Measurements from ENCODE around the gene CAVIN2.

The CAVIN2 gene

GRCh38 chr2:191856111-191856876 is 9.4 kb upstream of the CAVIN2 start:
- ATAC-seq (no peak), DNase-seq (no peak)
- H3K27ac Mint-ChIP-seq = no peak overlapping the region
- no peaks in the 10 kb centered on the region for H3K4me1 Mint-ChIP-seq
- H3K27me3 Mint-ChIP-seq = no peaks in the 10 kb centered on the region
- H3K4me3 Mint-ChIP-seq = no peak overlapping the region
- H3K9me3 Mint-ChIP-seq = no peaks in the 10 kb centered on the region
- H3K36me3 Mint-ChIP-seq (ENCODE audit: low read depth) = no peaks in the 10 kb centered on the region

- DNase-seq (no peak), ATAC-seq (no peak)
- H3K9me3 Mint-ChIP-seq = no peaks in the 10 kb centered on the region
- H3K4me1 Mint-ChIP-seq = no peaks in the 10 kb centered on the region
- H3K36me3 Mint-ChIP-seq (ENCODE audit: low read depth) = no peaks in the 10 kb centered on the region
- H3K27me3 Mint-ChIP-seq = no peaks in the 10 kb centered on the region
- H3K4me3 Mint-ChIP-seq = no peak overlapping the region
- H3K27ac Mint-ChIP-seq = no peak overlapping the region
Measured at GRCh38 chr2:191855382-191855781, 8.5 kb upstream of the CAVIN2 start.

GRCh38 chr2:191854382-191855372 is 7.8 kb upstream of the CAVIN2 start:
- no peak overlapping the region for H3K4me3 Mint-ChIP-seq
- DNase-seq (no peak), ATAC-seq (no peak)
- no peaks in the 10 kb centered on the region for H3K27me3 Mint-ChIP-seq
- H3K9me3 Mint-ChIP-seq = no peaks in the 10 kb centered on the region
- H3K4me1 Mint-ChIP-seq = no peaks in the 10 kb centered on the region
- no peak overlapping the region for H3K27ac Mint-ChIP-seq
- no peaks in the 10 kb centered on the region for H3K36me3 Mint-ChIP-seq (ENCODE audit: low read depth)

- H3K4me1 Mint-ChIP-seq = no peaks in the 10 kb centered on the region
- ATAC-seq (no peak), DNase-seq (no peak)
- H3K9me3 Mint-ChIP-seq = no peaks in the 10 kb centered on the region
- H3K4me3 Mint-ChIP-seq = no peak overlapping the region
- no peak overlapping the region for H3K27ac Mint-ChIP-seq
- no peaks in the 10 kb centered on the region for H3K36me3 Mint-ChIP-seq (ENCODE audit: low read depth)
- H3K27me3 Mint-ChIP-seq = peaks cover under 1% of the 10 kb centered on the region
Measured at GRCh38 chr2:191853843-191854242, 7.0 kb upstream of the CAVIN2 start.

GRCh38 chr2:191851158-191851557 is 4.3 kb upstream of the CAVIN2 start:
- no peak for ATAC-seq
- no peak overlapping the region for H3K27ac Mint-ChIP-seq
- H3K27me3 Mint-ChIP-seq = peaks cover 21% of the 10 kb centered on the region
- H3K4me1 Mint-ChIP-seq = peaks cover under 1% of the 10 kb centered on the region
- no peak for DNase-seq
- H3K36me3 Mint-ChIP-seq (ENCODE audit: low read depth) = no peaks in the 10 kb centered on the region
- H3K9me3 Mint-ChIP-seq = no peaks in the 10 kb centered on the region
- no peak overlapping the region for H3K4me3 Mint-ChIP-seq

GRCh38 chr2:191848771-191849767 is 2.2 kb upstream of the CAVIN2 start:
- Mint-ChIP-seq H3K27ac (no peak overlapping the region), H3K9me3 (no peaks in the 10 kb centered on the region), H3K4me3 (no peak overlapping the region), H3K36me3 (ENCODE audit: low read depth) (no peaks in the 10 kb centered on the region), H3K4me1 (peaks cover 2% of the 10 kb centered on the region), H3K27me3 (peaks cover 32% of the 10 kb centered on the region)
- no peak for DNase-seq
- no peak for ATAC-seq

- Mint-ChIP-seq H3K4me1 (peaks cover 2% of the 10 kb centered on the region), H3K27me3 (peaks cover 33% of the 10 kb centered on the region), H3K4me3 (no peak overlapping the region), H3K9me3 (no peaks in the 10 kb centered on the region), H3K36me3 (ENCODE audit: low read depth) (no peaks in the 10 kb centered on the region), H3K27ac (no peak overlapping the region)
- ATAC-seq (no peak), DNase-seq (no peak)
Measured at GRCh38 chr2:191847764-191848163, 876 bp upstream of the CAVIN2 start.

- peak overlapping the region; percentile 22 for H3K4me3 Mint-ChIP-seq
- no peaks in the 10 kb centered on the region for H3K9me3 Mint-ChIP-seq
- H3K36me3 Mint-ChIP-seq (ENCODE audit: low read depth) = no peaks in the 10 kb centered on the region
- ATAC-seq (no peak), DNase-seq (no peak)
- H3K27ac Mint-ChIP-seq = no peak overlapping the region
- peaks cover 33% of the 10 kb centered on the region for H3K27me3 Mint-ChIP-seq
- peaks cover 2% of the 10 kb centered on the region for H3K4me1 Mint-ChIP-seq
Measured at GRCh38 chr2:191845876-191846514, 893 bp downstream of the CAVIN2 start.

GRCh38 chr2:191845248-191845715 is 1.6 kb downstream of the CAVIN2 start:
- DNase-seq = no peak
- ATAC-seq = no peak
- Mint-ChIP-seq H3K27ac (no peak overlapping the region), H3K4me3 (no peak overlapping the region), H3K4me1 (peaks cover 2% of the 10 kb centered on the region), H3K27me3 (peaks cover 33% of the 10 kb centered on the region), H3K36me3 (ENCODE audit: low read depth) (no peaks in the 10 kb centered on the region), H3K9me3 (no peaks in the 10 kb centered on the region)

- Mint-ChIP-seq H3K9me3 (no peaks in the 10 kb centered on the region), H3K4me1 (peaks cover 2% of the 10 kb centered on the region), H3K36me3 (ENCODE audit: low read depth) (no peaks in the 10 kb centered on the region), H3K27me3 (peaks cover 33% of the 10 kb centered on the region), H3K4me3 (no peak overlapping the region), H3K27ac (no peak overlapping the region)
- DNase-seq = no peak
- no peak for ATAC-seq
Measured at GRCh38 chr2:191844706-191845105, 2.2 kb downstream of the CAVIN2 start.

GRCh38 chr2:191840921-191841320 is 6.0 kb downstream of the CAVIN2 start:
- H3K4me1 Mint-ChIP-seq = no peaks in the 10 kb centered on the region
- ATAC-seq (no peak), DNase-seq (no peak)
- peaks cover 11% of the 10 kb centered on the region for H3K27me3 Mint-ChIP-seq
- no peaks in the 10 kb centered on the region for H3K9me3 Mint-ChIP-seq
- H3K36me3 Mint-ChIP-seq (ENCODE audit: low read depth) = no peaks in the 10 kb centered on the region
- H3K27ac Mint-ChIP-seq = no peak overlapping the region
- H3K4me3 Mint-ChIP-seq = no peak overlapping the region

- Mint-ChIP-seq H3K4me3 (no peak overlapping the region), H3K4me1 (no peaks in the 10 kb centered on the region), H3K27me3 (peaks cover 11% of the 10 kb centered on the region), H3K9me3 (no peaks in the 10 kb centered on the region), H3K27ac (no peak overlapping the region), H3K36me3 (ENCODE audit: low read depth) (no peaks in the 10 kb centered on the region)
- DNase-seq (no peak), ATAC-seq (no peak)
Measured at GRCh38 chr2:191839918-191840804, 6.7 kb downstream of the CAVIN2 start.

GRCh38 chr2:191838526-191838925 is 8.4 kb downstream of the CAVIN2 start:
- H3K4me3 Mint-ChIP-seq = no peak overlapping the region
- no peaks in the 10 kb centered on the region for H3K4me1 Mint-ChIP-seq
- no peaks in the 10 kb centered on the region for H3K36me3 Mint-ChIP-seq (ENCODE audit: low read depth)
- no peaks in the 10 kb centered on the region for H3K9me3 Mint-ChIP-seq
- ATAC-seq = no peak
- no peak for DNase-seq
- peaks cover 4% of the 10 kb centered on the region for H3K27me3 Mint-ChIP-seq
- no peak overlapping the region for H3K27ac Mint-ChIP-seq

Measured in activated naive CD8-positive, alpha-beta T cell treated with anti-CD3 and anti-CD28 coated beads, Interleukin-2, amount 50 U/mL, for 24 hours (primary cell).